CD4-positive, alpha-beta T cell (primary cell): ENCODE results near the gene TLCD3B. TPM values are rescaled to one million over a fixed set of nuclear protein-coding genes. Genes with fewer than 3 reads are reported as not detected.
A peak's percentile ranks its signal among the peaks of the same experiment; 100 is the strongest.

ENCODE experiments used
- ATAC-seq: fragments of 200-7000 bp; cut with Tn5 transposase; one replicate; pipeline ENCODE4 v1.10.0; 2022; ENCODE audit warnings: mild to moderate bottlenecking; ENCODE audit not compliant: poor library complexity
- CTCF ChIA-PET: fragments of 350-600 bp; sonication (Branson Sonifier 250); formaldehyde crosslinking; loops from one replicate; lab custom pipeline; 2021; ENCODE audit warnings: antibody characterized with exemption, inconsistent platforms; lab: Charles Lee
- POLR2A ChIA-PET: fragments of 350-600 bp; sonication (Branson Sonifier 250); formaldehyde crosslinking; loops from one replicate; lab custom pipeline; 2021; ENCODE audit warnings: antibody characterized with exemption, inconsistent platforms; lab: Charles Lee
- DNase-seq, 14 experiments: peaks; one replicate each; pipeline ENCODE4 v3.0.0-alpha.2; 2013 to 2020; ENCODE audit warnings: mixed read lengths in 2 of 14
- H3K27ac ChIP-seq, 2 donors: one replicate each; pipeline versions ENCODE4 v1.5.1 to v1.7.0; 2013; ENCODE audit warnings: low read length in 2 of 2, low read depth in 1 of 2, mild to moderate bottlenecking in 1 of 2
- H3K27me3 ChIP-seq, 2 experiments: 1 replicate in 1 of 2; 2 replicates in 1 of 2; pipeline versions ENCODE4 v1.6.1 to v1.7.0; 2013; ENCODE audit warnings: low read length in 2 of 2, control low read depth in 1 of 2, mild to moderate bottlenecking in 1 of 2, moderate library complexity in 1 of 2; ENCODE audit not compliant: insufficient read depth in 2 of 2, control insufficient read depth in 1 of 2
- H3K36me3 ChIP-seq: one replicate; pipeline ENCODE4 v1.6.1; 2013; ENCODE audit warnings: low read length, control low read depth; ENCODE audit not compliant: insufficient read depth
- H3K4me1 ChIP-seq: one replicate; pipeline ENCODE4 v1.6.1; 2013; ENCODE audit warnings: low read length, control low read depth; ENCODE audit not compliant: insufficient read depth
- H3K4me3 ChIP-seq: one replicate; pipeline ENCODE4 v1.5.1; 2013; ENCODE audit warnings: mild to moderate bottlenecking, low read length, moderate library complexity
- H3K9me3 ChIP-seq, 2 experiments: 1 replicate in 1 of 2; 2 replicates in 1 of 2; pipeline versions ENCODE4 v1.6.1 to v1.7.0; 2013; ENCODE audit warnings: low read length in 2 of 2, mild to moderate bottlenecking in 2 of 2, control low read depth in 1 of 2, moderate library complexity in 1 of 2; ENCODE audit not compliant: control insufficient read depth in 1 of 2, insufficient read depth in 1 of 2
- H3K27ac Mint-ChIP-seq: one replicate; pipeline ENCODE4 v1.8.0; 2020; ENCODE audit warnings: mixed read lengths
- H3K27me3 Mint-ChIP-seq: one replicate; pipeline ENCODE4 v1.8.0; 2021; ENCODE audit warnings: mixed read lengths
- H3K36me3 Mint-ChIP-seq: one replicate; pipeline ENCODE4 v1.8.0; 2021; ENCODE audit warnings: low read depth, mixed read lengths
- H3K4me1 Mint-ChIP-seq: one replicate; pipeline ENCODE4 v1.8.0; 2021; ENCODE audit warnings: low read depth, mixed read lengths
- H3K4me3 Mint-ChIP-seq: one replicate; pipeline ENCODE4 v1.8.0; 2020; ENCODE audit warnings: mild to moderate bottlenecking, mixed read lengths
- H3K9me3 Mint-ChIP-seq: one replicate; pipeline ENCODE4 v1.8.0; 2020; ENCODE audit warnings: mixed read lengths
- CTCF ChIP-seq: fragments of 200-600 bp; IDR thresholded peaks from one replicate; pipeline ENCODE4 v1.8.0; 2022; ENCODE audit warnings: antibody characterized with exemption, mild to moderate bottlenecking
- intact Hi-C, 2 experiments: fragments of 100-400 bp; cut with DNase I in 1 of 2; cut with micrococcal nuclease in 1 of 2; formaldehyde crosslinking; loops; one replicate each; pipeline versions ENCODE4 v1.15.1 to v1.9.0; 2023 to 2025; cut with DNase I, micrococcal nuclease
- total RNA-seq, 174 experiments: library from RNA in 2 of 174; stranded (reverse) in 2 of 174; gene quantifications; one replicate each; pipeline ENCODE4 v1.2.3 and lab custom pipeline; 2021 to 2026

Gene TLCD3B
- total RNA-seq, 2 experiments from 2014 or later, result not detected

- H3K4me3 ChIP-seq, result no peak overlapping the region
- peak overlapping the region; percentile 42 for H3K27ac Mint-ChIP-seq
- no peaks in the 10 kb centered on the region for H3K27me3 Mint-ChIP-seq
- ATAC-seq (no peak), DNase-seq (no peak)
- peaks cover 22% of the 10 kb centered on the region for H3K4me1 Mint-ChIP-seq
- H3K27me3 ChIP-seq, result no peaks in the 10 kb centered on the region
- H3K4me3 Mint-ChIP-seq, result peak overlapping the region; percentile 75
- peaks cover 24% of the 10 kb centered on the region for H3K4me1 ChIP-seq
- CTCF ChIA-PET, result interaction anchor here (1.1 to 1.8 kb wide), 6 partner anchors 11 to 71 kb away, joined by 3 to 10 read pairs (median 7); partner anchors contain the start of genes ALDOA, TBX6 and TLCD3B
- no peaks in the 10 kb centered on the region for H3K9me3 Mint-ChIP-seq
- H3K9me3 ChIP-seq, result no peaks in the 10 kb centered on the region
- no peaks in the 10 kb centered on the region for H3K36me3 Mint-ChIP-seq
- POLR2A ChIA-PET, result interaction anchor here (1.7 to 2.6 kb wide), 2 partner anchors 9 to 12 kb away, joined by 5 to 27 read pairs; partner anchors contain the start of gene ALDOA
- no peaks in the 10 kb centered on the region for H3K36me3 ChIP-seq
- TF ChIP-seq CTCF, result no peak
- intact Hi-C loops, result loop anchor here in 1 of 2 experiments (5.0 kb wide), 1 partner anchor 57 kb away; the partner anchor contains the start of genes HIRIP3 and INO80E
- no peak overlapping the region for H3K27ac ChIP-seq
Observed at GRCh38 chr16:30054451-30054850, 23.4 kb upstream of the TLCD3B start.

GRCh38 chr16:30053376-30054015, 22.4 kb upstream of the TLCD3B start:
- Mint-ChIP-seq H3K27ac (peak overlapping the region; percentile 42), H3K4me1 (peaks cover 22% of the 10 kb centered on the region), H3K9me3 (no peaks in the 10 kb centered on the region), H3K4me3 (peak overlapping the region; percentile 76), H3K36me3 (no peaks in the 10 kb centered on the region), H3K27me3 (no peaks in the 10 kb centered on the region)
- Histone ChIP-seq H3K36me3 (no peaks in the 10 kb centered on the region), H3K4me1 (peaks cover 24% of the 10 kb centered on the region), H3K27ac (no peak overlapping the region), H3K9me3 (no peaks in the 10 kb centered on the region), H3K4me3 (peak overlapping the region; percentile 86), H3K27me3 (no peaks in the 10 kb centered on the region)
- intact Hi-C loops, result loop anchor here in 1 of 2 experiments (5.0 kb wide), 1 partner anchor 56 kb away; the partner anchor contains the start of genes HIRIP3 and INO80E
- POLR2A ChIA-PET, result interaction anchor here (0.6 to 1.7 kb wide), 8 partner anchors 8 to 342 kb away, joined by 3 to 18 read pairs (median 4); partner anchors contain the start of genes ALDOA, CORO1A and ZNF48
- CTCF ChIA-PET, result interaction anchor here (1.2 to 1.5 kb wide), 2 partner anchors 10 to 38 kb away, joined by 3 to 4 read pairs; partner anchors contain the start of gene TBX6
- TF ChIP-seq CTCF, result no peak
- DNase-seq (no peak), ATAC-seq (peak; percentile 6)

- POLR2A ChIA-PET, result interaction anchor here (0.7 to 1.7 kb wide), 8 partner anchors 9 to 342 kb away, joined by 3 to 18 read pairs (median 4); partner anchors contain the start of genes ALDOA, CORO1A, TBX6 and ZNF48
- Mint-ChIP-seq H3K27ac (peak overlapping the region; percentile 64), H3K27me3 (no peaks in the 10 kb centered on the region)
Observed at GRCh38 chr16:30052671-30053372, 21.8 kb upstream of the TLCD3B start.

More at GRCh38 chr16:30052671-30053372, 21.8 kb upstream of the TLCD3B start:
- peak; percentile 78 to 93 (median 86) for DNase-seq
- H3K4me3 ChIP-seq, result peak overlapping the region; percentile 86
- no peaks in the 10 kb centered on the region for H3K36me3 ChIP-seq
- CTCF ChIA-PET, result interaction anchor here (1.2 to 1.5 kb wide), 2 partner anchors 11 to 39 kb away, joined by 3 to 4 read pairs; partner anchors contain the start of gene TBX6
- peaks cover 24% of the 10 kb centered on the region for H3K4me1 ChIP-seq
- Mint-ChIP-seq H3K4me1 (peaks cover 22% of the 10 kb centered on the region), H3K36me3 (no peaks in the 10 kb centered on the region), H3K4me3 (peak overlapping the region; percentile 88), H3K9me3 (no peaks in the 10 kb centered on the region)
- no peaks in the 10 kb centered on the region for H3K27me3 ChIP-seq
- intact Hi-C loops, result loop anchor here in 1 of 2 experiments (5.0 kb wide), 1 partner anchor 56 kb away; the partner anchor contains the start of genes HIRIP3 and INO80E
- H3K27ac ChIP-seq, result no peak overlapping the region
- no peaks in the 10 kb centered on the region for H3K9me3 ChIP-seq
- no peak for TF ChIP-seq CTCF
- peak; percentile 70 for ATAC-seq
